Esophagus muscularis mucosa (tissue), 3 donors: ENCODE results near the gene TECTA.

Experiments used
- CTCF ChIP-seq, 3 experiments: fragments of 200-600 bp in 2 of 3; fragments of 450-650 bp in 1 of 3; sonication (generic) in 2 of 3; IDR thresholded peaks; one replicate each; pipeline ENCODE4 v1.5.1; 2017 to 2019; ENCODE audit warnings: antibody characterized with exemption in 3 of 3, mild to moderate bottlenecking in 2 of 3, moderate library complexity in 1 of 3
- POLR2A ChIP-seq: fragments of 450-650 bp; IDR thresholded peaks from one replicate; pipeline ENCODE4 v1.6.1; 2017; ENCODE audit warnings: antibody characterized with exemption, moderate library complexity, mild to moderate bottlenecking, low read depth

- TF ChIP-seq CTCF (IDR thresholded peaks at IDR 0.05): no peak
- TF ChIP-seq POLR2A: no peak
Measured at GRCh38 chr11:121058941-121059340, 42.1 kb upstream of the TECTA start.
